Natural killer cell treated with Interleukin-12 subunit alpha and Interleukin-12 subunit beta and Interleukin-15 and Interleukin-18, amount 100 ng/mL, for 72 hours (primary cell): Measurements from ENCODE around the gene FBXL13. TPM values are rescaled to one million over a fixed set of nuclear protein-coding genes. Genes with fewer than 3 reads are reported as not detected.
"Not testable (repeated sequence)": the region's sequence is repeated elsewhere in the genome, so short reads cannot be mapped to it uniquely, and the experiment has no call there.

Experiments
- ATAC-seq, 2 donors: fragments of 150-1000 bp; cut with Tn5 transposase in 1 of 2; sonication (Bioruptor Pico), chemical (Tn5 transposase) in 1 of 2; 2 replicates each; pipeline ENCODE4 v1.10.0; 2021
- DNase-seq: peaks from one replicate; pipeline ENCODE4 v3.0.0; 2022; ENCODE audit warnings: low spot score
- H3K27ac Mint-ChIP-seq, 2 donors: 1 replicate in 1 of 2; 2 replicates in 1 of 2; pipeline ENCODE4 v1.8.0; 2022; ENCODE audit warnings: mixed read lengths in 2 of 2, mild to moderate bottlenecking in 1 of 2, moderate library complexity in 1 of 2
- H3K27me3 Mint-ChIP-seq, 2 donors: 1 replicate in 1 of 2; 2 replicates in 1 of 2; pipeline ENCODE4 v1.8.0; 2022; ENCODE audit warnings: mixed read lengths in 2 of 2
- H3K36me3 Mint-ChIP-seq: one replicate; pipeline ENCODE4 v1.8.0; 2022; ENCODE audit warnings: mixed read lengths
- H3K4me1 Mint-ChIP-seq, 2 donors: 1 replicate in 1 of 2; 2 replicates in 1 of 2; pipeline ENCODE4 v1.8.0; 2022; ENCODE audit warnings: low read depth in 2 of 2, mixed read lengths in 2 of 2, mild to moderate bottlenecking in 1 of 2
- H3K4me3 Mint-ChIP-seq: one replicate; pipeline ENCODE4 v1.8.0; 2022; ENCODE audit warnings: mixed read lengths
- H3K9me3 Mint-ChIP-seq: 2 replicates; pipeline ENCODE4 v1.8.0; 2022; ENCODE audit warnings: mixed read lengths
- total RNA-seq, 2 donors: library from RNA; stranded (reverse); gene quantifications; one replicate each; pipeline ENCODE4 v1.2.3, GENCODE V29; 2022

FBXL13 gene
- total RNA-seq, 2 donors from 2014 or later, result 0.43 to 0.86 TPM

DNA sequence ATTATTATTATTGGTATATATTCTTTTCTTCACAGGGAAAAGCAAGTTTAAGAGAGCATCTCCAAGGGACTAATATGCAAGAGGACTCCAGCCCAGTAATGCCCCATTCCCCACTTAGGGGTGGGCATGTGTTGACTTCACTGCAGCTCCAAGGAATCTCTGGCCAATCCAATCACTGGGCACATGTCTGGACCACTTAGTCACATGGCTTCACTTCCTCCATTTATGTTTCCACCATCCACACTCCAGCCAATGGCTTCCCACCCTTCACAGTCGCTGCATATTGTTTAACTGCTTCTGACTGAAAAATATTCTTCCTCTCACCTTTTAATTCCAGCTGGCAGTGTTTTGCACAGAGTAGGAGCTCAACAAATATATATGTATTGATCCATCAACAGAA lies 43.6 kb downstream of the FBXL13 start:
- ATAC-seq, result no peak
- Mint-ChIP-seq H3K27ac (no peak overlapping the region), H3K27me3 (peaks cover 0 to 3% of the 10 kb centered on the region in 2 donors), H3K9me3 (no peaks in the 10 kb centered on the region), H3K4me1 (no peaks in the 10 kb centered on the region), H3K4me3 (no peak overlapping the region), H3K36me3 (no peaks in the 10 kb centered on the region)
- DNase-seq, result no peak

DNA sequence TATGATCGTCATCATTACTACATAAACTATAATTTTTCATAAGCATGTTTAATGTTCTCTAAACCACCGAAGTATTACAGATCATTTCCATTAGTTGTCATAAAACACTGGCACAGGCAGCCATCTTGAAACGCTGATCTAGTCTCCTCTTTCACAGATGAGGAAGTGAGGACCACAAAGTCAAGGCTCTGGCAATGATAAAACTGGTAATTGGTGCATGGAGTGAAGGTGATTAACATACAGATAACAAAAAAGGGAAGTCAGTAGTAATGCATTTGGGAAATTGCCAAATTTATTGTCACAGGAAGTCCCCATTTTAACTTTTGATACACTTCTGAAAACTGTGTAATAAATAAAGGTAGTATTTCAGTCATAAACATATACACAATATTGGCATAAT lies 49.3 kb downstream of the FBXL13 start:
- Mint-ChIP-seq H3K4me3 (no peak overlapping the region), H3K4me1 (no peaks in the 10 kb centered on the region), H3K27me3 (no peaks in the 10 kb centered on the region), H3K9me3 (no peaks in the 10 kb centered on the region), H3K36me3 (peaks cover 5% of the 10 kb centered on the region), H3K27ac (no peak overlapping the region)
- DNase-seq, result no peak
- ATAC-seq, result no peak

DNA sequence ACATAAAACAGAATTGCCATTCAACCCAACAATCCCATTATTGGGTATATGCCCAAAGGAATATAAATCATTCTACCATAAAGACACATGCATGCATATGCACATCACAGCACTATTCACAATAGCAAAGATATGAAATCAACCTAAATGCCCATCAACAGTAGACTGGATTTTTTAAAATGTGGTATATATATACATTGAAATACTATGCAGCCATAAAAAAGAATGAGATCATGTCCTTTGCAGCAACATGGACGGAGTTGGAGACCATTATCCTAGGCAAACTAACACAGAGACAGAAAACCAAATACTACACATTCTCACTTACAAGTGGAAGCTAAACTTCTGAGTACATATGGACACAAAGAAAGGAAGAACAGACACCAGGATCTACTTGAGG lies 51.0 kb downstream of the FBXL13 start:
- H3K4me3 Mint-ChIP-seq, ATAC-seq, H3K9me3 Mint-ChIP-seq, H3K27me3 Mint-ChIP-seq, H3K27ac Mint-ChIP-seq, DNase-seq, H3K4me1 Mint-ChIP-seq: not testable (repeated sequence)
- H3K36me3 Mint-ChIP-seq, result peaks cover 13% of the 10 kb centered on the region

DNA sequence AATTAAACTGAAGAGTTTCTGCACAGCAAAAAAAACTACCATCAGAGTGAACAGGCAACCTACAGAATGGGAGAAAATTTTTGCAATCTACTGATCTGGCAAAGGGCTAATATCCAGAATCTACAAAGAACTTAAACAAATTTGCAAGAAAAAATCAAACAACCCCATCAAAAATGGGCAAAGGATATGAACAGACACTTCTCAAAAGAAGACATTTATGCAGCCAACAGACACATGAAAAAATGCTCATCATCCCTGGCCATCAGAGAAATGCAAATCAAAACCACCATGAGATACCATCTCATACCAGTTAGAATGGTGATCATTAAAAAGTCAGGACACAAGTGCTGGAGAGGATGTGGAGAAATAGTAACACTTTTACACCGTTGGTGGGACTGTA lies 53.1 kb downstream of the FBXL13 start:
- H3K27ac Mint-ChIP-seq, H3K9me3 Mint-ChIP-seq, DNase-seq, H3K4me3 Mint-ChIP-seq, H3K4me1 Mint-ChIP-seq, ATAC-seq, H3K27me3 Mint-ChIP-seq: not testable (repeated sequence)
- peaks cover 13% of the 10 kb centered on the region for H3K36me3 Mint-ChIP-seq

GRCh38 chr7:103020876-103021275 lies 53.7 kb downstream of the FBXL13 start:
- not testable (repeated sequence) for H3K27ac Mint-ChIP-seq, H3K9me3 Mint-ChIP-seq, H3K4me1 Mint-ChIP-seq, ATAC-seq, DNase-seq, H3K4me3 Mint-ChIP-seq, H3K27me3 Mint-ChIP-seq
- H3K36me3 Mint-ChIP-seq, result peaks cover 13% of the 10 kb centered on the region

DNA sequence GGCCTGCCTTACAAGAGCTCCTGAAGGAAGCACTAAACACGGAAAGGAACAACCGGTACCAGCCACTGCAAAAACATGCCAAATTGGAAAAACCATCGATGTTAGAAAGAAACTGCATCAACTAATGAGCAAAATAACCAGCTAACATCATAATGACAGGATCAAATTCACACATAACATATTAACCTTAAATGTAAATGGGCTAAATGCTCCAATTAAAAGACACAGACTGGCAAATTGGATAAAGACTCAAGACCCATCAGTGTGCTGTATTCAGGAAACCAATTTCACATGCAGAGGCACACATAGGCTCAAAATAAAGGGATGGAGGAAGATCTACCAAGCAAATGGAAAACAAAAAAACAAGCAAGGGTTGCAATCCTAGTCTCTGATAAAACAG lies 56.3 kb downstream of the FBXL13 start:
- H3K4me3 Mint-ChIP-seq, H3K4me1 Mint-ChIP-seq, H3K27ac Mint-ChIP-seq, ATAC-seq, H3K27me3 Mint-ChIP-seq, H3K9me3 Mint-ChIP-seq, DNase-seq: not testable (repeated sequence)
- peaks cover 13% of the 10 kb centered on the region for H3K36me3 Mint-ChIP-seq

GRCh38 chr7:103011650-103012049 lies 62.9 kb downstream of the FBXL13 start:
- no peak for ATAC-seq
- no peak for DNase-seq
- Mint-ChIP-seq H3K9me3 (no peaks in the 10 kb centered on the region), H3K4me1 (no peaks in the 10 kb centered on the region), H3K27me3 (peaks cover 3 to 19% of the 10 kb centered on the region in 2 donors), H3K4me3 (no peak overlapping the region), H3K27ac (no peak overlapping the region), H3K36me3 (no peaks in the 10 kb centered on the region)

DNA sequence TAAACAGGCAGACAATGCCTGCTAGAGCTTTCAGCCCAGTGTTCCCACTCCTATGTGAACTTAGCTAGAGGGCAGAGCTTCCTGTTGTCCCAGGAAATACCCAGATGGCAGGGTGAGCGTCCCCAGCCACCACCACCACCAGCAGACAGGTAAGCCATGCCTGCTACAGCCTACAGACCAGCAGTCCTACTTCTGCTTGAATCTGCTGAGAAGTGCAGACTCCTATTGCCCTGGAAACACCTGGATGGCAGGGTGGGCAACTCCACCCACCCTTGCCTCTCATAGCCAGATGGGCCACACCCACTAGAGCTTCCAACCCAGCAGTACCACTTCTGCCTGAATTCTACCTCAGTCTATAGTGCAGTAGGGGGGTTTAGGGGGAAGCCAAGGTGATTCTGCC lies 64.4 kb downstream of the FBXL13 start:
- Mint-ChIP-seq H3K36me3 (no peaks in the 10 kb centered on the region), H3K4me1 (no peaks in the 10 kb centered on the region), H3K27ac (no peak overlapping the region), H3K9me3 (no peaks in the 10 kb centered on the region), H3K4me3 (no peak overlapping the region), H3K27me3 (peaks cover 3 to 29% of the 10 kb centered on the region in 2 donors)
- DNase-seq (no peak), ATAC-seq (no peak)

DNA sequence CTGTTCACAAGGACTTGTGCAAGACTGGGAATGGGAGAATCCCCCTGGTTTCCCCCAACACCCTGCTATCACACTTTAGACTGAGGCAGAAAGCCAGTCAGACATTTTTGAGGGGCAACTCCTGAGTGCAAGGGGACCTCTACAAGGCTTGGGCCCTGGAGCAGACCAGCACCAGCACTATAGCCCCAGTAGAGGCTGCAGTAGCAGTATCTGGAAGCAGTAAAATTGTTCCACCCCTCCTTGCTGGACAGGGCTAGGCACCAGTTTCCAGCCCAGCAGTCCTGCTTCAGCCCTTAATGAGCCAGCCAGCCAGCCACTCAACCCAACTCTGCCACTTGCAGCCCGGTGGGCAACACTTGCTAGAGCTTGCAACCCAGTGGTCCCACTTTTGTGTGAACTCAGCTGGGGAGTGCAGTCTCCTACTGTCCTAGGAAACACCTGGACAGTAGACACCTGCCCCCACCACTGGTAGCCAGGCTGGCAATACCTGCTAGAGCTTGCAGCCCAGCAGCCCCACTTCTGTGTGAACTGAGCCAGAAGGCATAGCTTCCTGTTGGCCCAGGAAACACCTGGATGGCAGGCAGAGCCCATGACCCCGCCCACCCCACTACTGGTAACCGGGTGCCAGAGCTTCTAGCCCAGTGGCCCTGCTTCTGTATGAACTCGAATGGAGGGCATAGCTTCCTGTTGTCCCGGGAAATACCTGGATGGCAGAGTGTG lies 65.0 kb downstream of the FBXL13 start:
- H3K4me3 Mint-ChIP-seq, result no peak overlapping the region
- peaks cover 3 to 34% of the 10 kb centered on the region in 2 donors for H3K27me3 Mint-ChIP-seq
- DNase-seq (no peak), ATAC-seq (peak; percentile 17 to 40)
- H3K9me3 Mint-ChIP-seq, result peaks cover 2% of the 10 kb centered on the region
- no peaks in the 10 kb centered on the region for H3K4me1 Mint-ChIP-seq
- H3K36me3 Mint-ChIP-seq, result no peaks in the 10 kb centered on the region
- H3K27ac Mint-ChIP-seq, result no peak overlapping the region

DNA sequence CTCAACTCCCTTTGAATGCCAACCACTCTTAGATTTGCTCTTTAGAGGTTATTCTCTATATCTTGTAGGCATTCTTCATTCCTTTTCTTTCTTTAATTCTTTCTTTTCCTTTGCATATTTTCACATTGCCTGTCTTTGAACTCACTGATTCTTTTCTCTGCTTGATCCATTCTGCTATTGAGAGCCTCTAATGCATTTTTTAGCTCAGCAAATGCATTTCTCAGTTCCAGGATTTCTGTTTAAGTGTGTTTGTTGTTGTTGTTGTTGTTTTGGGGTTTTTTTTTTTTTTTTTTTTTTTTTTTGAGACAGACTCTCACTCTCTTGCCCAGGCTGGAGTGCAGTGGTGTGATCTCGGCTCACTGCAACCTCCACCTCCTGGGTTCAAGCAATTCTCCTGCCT lies 71.6 kb downstream of the FBXL13 start:
- Mint-ChIP-seq H3K4me1 (no peaks in the 10 kb centered on the region), H3K4me3 (no peak overlapping the region), H3K27me3 (peaks cover 10 to 36% of the 10 kb centered on the region in 2 donors), H3K9me3 (peaks cover 18% of the 10 kb centered on the region), H3K36me3 (peaks cover 15% of the 10 kb centered on the region), H3K27ac (no peak overlapping the region)
- ATAC-seq (no peak), DNase-seq (no peak)

- peaks cover 9 to 19% of the 10 kb centered on the region in 2 donors for H3K27me3 Mint-ChIP-seq
- H3K27ac Mint-ChIP-seq, result no peak overlapping the region
- H3K9me3 Mint-ChIP-seq, result peaks cover 18% of the 10 kb centered on the region
- DNase-seq (no peak), ATAC-seq (no peak)
- H3K4me1 Mint-ChIP-seq, result no peaks in the 10 kb centered on the region
- H3K36me3 Mint-ChIP-seq, result peaks cover 15% of the 10 kb centered on the region
- H3K4me3 Mint-ChIP-seq, result no peak overlapping the region
Measured at GRCh38 chr7:103001210-103001609, 73.4 kb downstream of the FBXL13 start.

DNA sequence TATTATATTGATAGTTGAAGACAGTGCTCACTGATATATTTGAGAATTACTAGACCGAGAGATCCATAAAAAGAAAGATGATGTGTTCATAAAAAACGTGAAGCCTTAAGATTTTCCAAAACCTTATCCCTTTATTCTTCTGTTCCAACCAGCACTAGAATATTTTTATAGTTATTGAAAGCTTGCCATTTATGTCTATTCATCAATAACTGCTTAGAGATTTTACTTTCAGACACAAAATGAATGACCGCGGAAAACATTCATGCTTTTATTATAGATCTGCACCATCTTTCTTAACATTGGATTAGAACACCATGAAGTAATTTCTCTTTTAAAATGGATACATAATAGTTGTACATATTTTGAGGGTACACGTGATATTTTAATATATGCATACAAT lies 77.6 kb downstream of the FBXL13 start:
- Mint-ChIP-seq H3K4me3 (no peak overlapping the region), H3K4me1 (no peaks in the 10 kb centered on the region), H3K27me3 (peaks cover 7 to 8% of the 10 kb centered on the region in 2 donors), H3K9me3 (peaks cover 6% of the 10 kb centered on the region), H3K36me3 (no peaks in the 10 kb centered on the region), H3K27ac (no peak overlapping the region)
- ATAC-seq (no peak), DNase-seq (no peak)

- H3K9me3 Mint-ChIP-seq, result not testable (repeated sequence)
Measured at GRCh38 chr7:102995609-102996008, 79.0 kb downstream of the FBXL13 start.

GRCh38 chr7:102994567-102994966 lies 80.0 kb downstream of the FBXL13 start:
- DNase-seq (no peak), ATAC-seq (peak in 1 of 2 donors; percentile 41)
- Mint-ChIP-seq H3K36me3 (no peaks in the 10 kb centered on the region), H3K27me3 (peaks cover 2 to 4% of the 10 kb centered on the region in 2 donors), H3K4me3 (no peak overlapping the region), H3K9me3 (no peaks in the 10 kb centered on the region), H3K4me1 (no peaks in the 10 kb centered on the region), H3K27ac (no peak overlapping the region)

More at GRCh38 chr7:102995609-102996008, 79.0 kb downstream of the FBXL13 start:
- not testable (repeated sequence) for ATAC-seq, H3K4me3 Mint-ChIP-seq, H3K27me3 Mint-ChIP-seq, DNase-seq, H3K36me3 Mint-ChIP-seq, H3K27ac Mint-ChIP-seq, H3K4me1 Mint-ChIP-seq

DNA sequence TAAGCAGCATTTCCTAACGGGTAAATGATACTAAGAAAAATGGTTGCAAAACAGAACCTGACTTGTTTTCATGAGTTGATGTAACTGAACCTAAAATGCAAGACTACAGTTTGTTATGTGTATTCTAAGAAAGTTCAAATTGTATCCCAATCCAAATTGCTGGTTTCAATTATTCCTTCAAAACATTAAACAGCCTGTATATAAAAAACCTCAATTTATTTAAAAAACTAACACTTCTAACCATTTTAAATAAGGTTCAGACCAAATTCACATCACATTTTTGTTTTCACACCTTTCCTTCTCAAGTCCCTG lies 80.9 kb downstream of the FBXL13 start:
- no peak overlapping the region for H3K27ac Mint-ChIP-seq
- no peaks in the 10 kb centered on the region for H3K9me3 Mint-ChIP-seq
- H3K4me3 Mint-ChIP-seq, result no peak overlapping the region
- ATAC-seq, result no peak
- no peak for DNase-seq
- H3K4me1 Mint-ChIP-seq, result no peaks in the 10 kb centered on the region
- H3K27me3 Mint-ChIP-seq, result peaks cover 0 to 2% of the 10 kb centered on the region in 2 donors
- no peaks in the 10 kb centered on the region for H3K36me3 Mint-ChIP-seq
